ENCODE measurements around the gene EIF6. TPM values are rescaled to one million over a fixed set of nuclear protein-coding genes. Genes with fewer than 3 reads are reported as not detected.
A peak's percentile ranks its signal among the peaks of the same experiment; 100 is the strongest.

Gene EIF6
- total RNA-seq, 2 donors from 2014 or later: 154 to 233 TPM

GRCh38 chr20:35295058-35295457 is 10.5 kb upstream of the EIF6 start:
- H3K27ac Mint-ChIP-seq: no peak overlapping the region
- peak; percentile 42 to 52 for ATAC-seq
- DNase-seq (ENCODE audit: low spot score): no peak
- H3K36me3 Mint-ChIP-seq: no peaks in the 10 kb centered on the region
- no peaks in the 10 kb centered on the region for H3K9me3 Mint-ChIP-seq
- peaks cover 0 to 2% of the 10 kb centered on the region in 2 donors for H3K27me3 Mint-ChIP-seq
- no peak overlapping the region for H3K4me3 Mint-ChIP-seq
- H3K4me1 Mint-ChIP-seq (ENCODE audit: low read depth in 2 of 2): peaks cover 6 to 15% of the 10 kb centered on the region in 2 donors

- H3K36me3 Mint-ChIP-seq: no peaks in the 10 kb centered on the region
- no peak overlapping the region for H3K27ac Mint-ChIP-seq
- DNase-seq (ENCODE audit: low spot score) (no peak), ATAC-seq (no peak)
- no peaks in the 10 kb centered on the region for H3K9me3 Mint-ChIP-seq
- peaks cover 0 to 2% of the 10 kb centered on the region in 2 donors for H3K27me3 Mint-ChIP-seq
- peaks cover 6 to 15% of the 10 kb centered on the region in 2 donors for H3K4me1 Mint-ChIP-seq (ENCODE audit: low read depth in 2 of 2)
- no peak overlapping the region for H3K4me3 Mint-ChIP-seq
These were observed 9.7 kb upstream of the EIF6 start for GRCh38 chr20:35294293-35294685.

- Mint-ChIP-seq H3K27ac (peak overlapping the region in 1 of 2 donors; percentile 35), H3K36me3 (no peaks in the 10 kb centered on the region), H3K9me3 (no peaks in the 10 kb centered on the region), H3K4me3 (no peak overlapping the region), H3K27me3 (peaks cover 0 to 2% of the 10 kb centered on the region in 2 donors), H3K4me1 (ENCODE audit: low read depth in 2 of 2) (peaks cover 6 to 12% of the 10 kb centered on the region in 2 donors)
- ATAC-seq (no peak), DNase-seq (ENCODE audit: low spot score) (no peak)
These were observed 9.0 kb upstream of the EIF6 start for GRCh38 chr20:35293303-35294292.

GRCh38 chr20:35292504-35293285 is 8.1 kb upstream of the EIF6 start:
- no peak for ATAC-seq
- H3K27ac Mint-ChIP-seq: no peak overlapping the region
- H3K36me3 Mint-ChIP-seq: no peaks in the 10 kb centered on the region
- H3K4me1 Mint-ChIP-seq (ENCODE audit: low read depth in 2 of 2): peaks cover 6 to 12% of the 10 kb centered on the region in 2 donors
- no peak overlapping the region for H3K4me3 Mint-ChIP-seq
- H3K27me3 Mint-ChIP-seq: peaks cover 0 to 2% of the 10 kb centered on the region in 2 donors
- no peak for DNase-seq (ENCODE audit: low spot score)
- no peaks in the 10 kb centered on the region for H3K9me3 Mint-ChIP-seq

- Mint-ChIP-seq H3K9me3 (no peaks in the 10 kb centered on the region), H3K4me3 (no peak within 1 kb of the TSS), H3K4me1 (ENCODE audit: low read depth in 2 of 2) (peaks cover 6 to 12% of the 10 kb centered on the region in 2 donors), H3K27ac (no peak within 1 kb of the TSS), H3K36me3 (no peaks in the 10 kb centered on the region), H3K27me3 (peaks cover 0 to 2% of the 10 kb centered on the region in 2 donors)
- DNase-seq (ENCODE audit: low spot score) (no peak), ATAC-seq (no peak)
These were observed 7.3 kb upstream of the EIF6 start, which contains the start of gene FAM83C for GRCh38 chr20:35291654-35292503. TSS of gene FAM83C (minus strand) at chr20:35292425. CDS start at chr20:35292304, 121 bp downstream.

GRCh38 chr20:35290887-35291417 is 6.4 kb upstream of the EIF6 start:
- DNase-seq (ENCODE audit: low spot score) (no peak), ATAC-seq (no peak)
- Mint-ChIP-seq H3K27me3 (peaks cover 0 to 2% of the 10 kb centered on the region in 2 donors), H3K27ac (no peak overlapping the region), H3K36me3 (no peaks in the 10 kb centered on the region), H3K4me1 (ENCODE audit: low read depth in 2 of 2) (peaks cover 8 to 14% of the 10 kb centered on the region in 2 donors), H3K4me3 (no peak overlapping the region), H3K9me3 (no peaks in the 10 kb centered on the region)

- no peak for ATAC-seq
- Mint-ChIP-seq H3K9me3 (no peaks in the 10 kb centered on the region), H3K27me3 (peaks cover 0 to 2% of the 10 kb centered on the region in 2 donors), H3K4me1 (ENCODE audit: low read depth in 2 of 2) (peaks cover 10 to 13% of the 10 kb centered on the region in 2 donors), H3K36me3 (no peaks in the 10 kb centered on the region), H3K27ac (peak overlapping the region in 1 of 2 donors; percentile 54), H3K4me3 (no peak overlapping the region)
- no peak for DNase-seq (ENCODE audit: low spot score)
These were observed 5.8 kb upstream of the EIF6 start for GRCh38 chr20:35290186-35290886.

- H3K27ac Mint-ChIP-seq: no peak overlapping the region
- ATAC-seq (no peak), DNase-seq (ENCODE audit: low spot score) (no peak)
- H3K36me3 Mint-ChIP-seq: no peaks in the 10 kb centered on the region
- H3K4me3 Mint-ChIP-seq: no peak overlapping the region
- H3K9me3 Mint-ChIP-seq: no peaks in the 10 kb centered on the region
- H3K27me3 Mint-ChIP-seq: peaks cover 0 to under 1% of the 10 kb centered on the region in 2 donors
- H3K4me1 Mint-ChIP-seq (ENCODE audit: low read depth in 2 of 2): peaks cover 13 to 18% of the 10 kb centered on the region in 2 donors
These were observed 3.9 kb upstream of the EIF6 start for GRCh38 chr20:35288325-35289060.

- peaks cover 18 to 24% of the 10 kb centered on the region in 2 donors for H3K4me1 Mint-ChIP-seq (ENCODE audit: low read depth in 2 of 2)
- no peak overlapping the region for H3K4me3 Mint-ChIP-seq
- no peaks in the 10 kb centered on the region for H3K9me3 Mint-ChIP-seq
- H3K27ac Mint-ChIP-seq: no peak overlapping the region
- no peaks in the 10 kb centered on the region for H3K27me3 Mint-ChIP-seq
- no peaks in the 10 kb centered on the region for H3K36me3 Mint-ChIP-seq
- ATAC-seq: no peak
- DNase-seq (ENCODE audit: low spot score): no peak
These were observed 3.1 kb upstream of the EIF6 start for GRCh38 chr20:35287509-35288324.

- no peaks in the 10 kb centered on the region for H3K27me3 Mint-ChIP-seq
- no peak overlapping the region for H3K4me3 Mint-ChIP-seq
- peaks cover 18 to 24% of the 10 kb centered on the region in 2 donors for H3K4me1 Mint-ChIP-seq (ENCODE audit: low read depth in 2 of 2)
- DNase-seq (ENCODE audit: low spot score) (no peak), ATAC-seq (no peak)
- no peaks in the 10 kb centered on the region for H3K9me3 Mint-ChIP-seq
- H3K27ac Mint-ChIP-seq: no peak overlapping the region
- H3K36me3 Mint-ChIP-seq: no peaks in the 10 kb centered on the region
These were observed 2.4 kb upstream of the EIF6 start for GRCh38 chr20:35286899-35287508.

All from natural killer cell treated with Interleukin-12 subunit alpha and Interleukin-12 subunit beta and Interleukin-15 and Interleukin-18, amount 100 ng/mL, for 72 hours (primary cell).